ENCODE results near the gene DUSP22.
"Not testable (repeated sequence)": the region's sequence is repeated elsewhere in the genome, so short reads cannot be mapped to it uniquely, and the experiment has no call there.

The DUSP22 gene

GRCh38 chr6:366389-367297 is 74.4 kb downstream of the DUSP22 start:
- H3K27ac ChIP-seq, result no peak overlapping the region
- TF ChIP-seq ZFX (IDR thresholded peaks at IDR 0.05) (no peak), CTCF (conservative IDR thresholded peaks at IDR 0.05) (no peak)

GRCh38 chr6:367298-367794 is 75.1 kb downstream of the DUSP22 start:
- no peak for TF ChIP-seq CTCF (conservative IDR thresholded peaks at IDR 0.05)
- no peak for TF ChIP-seq ZFX (IDR thresholded peaks at IDR 0.05)
- no peak overlapping the region for H3K27ac ChIP-seq

GRCh38 chr6:367891-368630 is 75.8 kb downstream of the DUSP22 start:
- no peak overlapping the region for H3K27ac ChIP-seq
- TF ChIP-seq CTCF (conservative IDR thresholded peaks at IDR 0.05), result no peak
- no peak for TF ChIP-seq ZFX (IDR thresholded peaks at IDR 0.05)

GRCh38 chr6:369559-370431 is 77.5 kb downstream of the DUSP22 start:
- no peak overlapping the region for H3K27ac ChIP-seq
- TF ChIP-seq CTCF (conservative IDR thresholded peaks at IDR 0.05), result no peak
- TF ChIP-seq ZFX (IDR thresholded peaks at IDR 0.05), result no peak

GRCh38 chr6:370555-370954 is 78.3 kb downstream of the DUSP22 start:
- TF ChIP-seq CTCF (conservative IDR thresholded peaks at IDR 0.05), result no peak
- no peak for TF ChIP-seq ZFX (IDR thresholded peaks at IDR 0.05)
- no peak overlapping the region for H3K27ac ChIP-seq

- not testable (repeated sequence) for H3K27ac ChIP-seq
Measured at GRCh38 chr6:371851-372250, 79.6 kb downstream of the DUSP22 start.

GRCh38 chr6:372336-372911 is 80.1 kb downstream of the DUSP22 start:
- H3K27ac ChIP-seq, result no peak overlapping the region
- TF ChIP-seq ZFX (IDR thresholded peaks at IDR 0.05) (no peak), CTCF (conservative IDR thresholded peaks at IDR 0.05) (no peak)
